ENCODE results near the gene SLC9A9. TPM values are rescaled to one million over a fixed set of nuclear protein-coding genes. Genes with fewer than 3 reads are reported as not detected.

Gene SLC9A9
- total RNA-seq, 4 donors from 2014 or later: 2.1 to 40.4 (median 7.2) TPM

- H3K4me1 ChIP-seq: peaks cover 0 to 6% (median 0%) of the 10 kb centered on the region in 4 donors
- H3K36me3 ChIP-seq: no peaks in the 10 kb centered on the region
- no peak for TF ChIP-seq POLR2A (IDR thresholded peaks at IDR 0.05)
- TF ChIP-seq CTCF (IDR thresholded peaks at IDR 0.05): no peak
- H3K27me3 ChIP-seq: no peaks in the 10 kb centered on the region
- no peak overlapping the region for H3K27ac ChIP-seq
- DNase-seq: no peak
- H3K4me3 ChIP-seq: no peak overlapping the region
- H3K9me3 ChIP-seq: no peaks in the 10 kb centered on the region
Observed at GRCh38 chr3:143309705-143310104, 538.6 kb downstream of the SLC9A9 start.

GRCh38 chr3:143307613-143308183 is 540.6 kb downstream of the SLC9A9 start:
- Histone ChIP-seq H3K36me3 (no peaks in the 10 kb centered on the region), H3K27ac (no peak overlapping the region), H3K9me3 (no peaks in the 10 kb centered on the region), H3K4me3 (no peak overlapping the region), H3K27me3 (no peaks in the 10 kb centered on the region), H3K4me1 (peaks cover 0 to 6% (median 0%) of the 10 kb centered on the region in 4 donors)
- DNase-seq: peak in 1 of 3 donors; percentile 47
- TF ChIP-seq CTCF (IDR thresholded peaks at IDR 0.05): no peak

GRCh38 chr3:143306407-143306806 is 541.9 kb downstream of the SLC9A9 start:
- H3K27me3 ChIP-seq: no peaks in the 10 kb centered on the region
- H3K4me3 ChIP-seq: no peak overlapping the region
- H3K4me1 ChIP-seq: peaks cover 0 to 6% (median 0%) of the 10 kb centered on the region in 4 donors
- no peaks in the 10 kb centered on the region for H3K9me3 ChIP-seq
- no peak overlapping the region for H3K27ac ChIP-seq
- H3K36me3 ChIP-seq: no peaks in the 10 kb centered on the region
- TF ChIP-seq POLR2A (IDR thresholded peaks at IDR 0.05) (no peak), CTCF (IDR thresholded peaks at IDR 0.05) (no peak)
- DNase-seq: peak in 2 of 3 donors; percentile 67 to 81

- H3K4me1 ChIP-seq: peaks cover 0 to 6% (median 0%) of the 10 kb centered on the region in 4 donors
- peak overlapping the region in 1 of 4 donors; percentile 21 for H3K27ac ChIP-seq
- peak in 1 of 3 donors; percentile 47 for DNase-seq
Observed at GRCh38 chr3:143302638-143303171, 545.6 kb downstream of the SLC9A9 start.

GRCh38 chr3:143301031-143301901 is 547.0 kb downstream of the SLC9A9 start:
- H3K27me3 ChIP-seq: no peaks in the 10 kb centered on the region
- H3K4me1 ChIP-seq: peaks cover 0 to 6% (median 0%) of the 10 kb centered on the region in 4 donors
- no peaks in the 10 kb centered on the region for H3K9me3 ChIP-seq
- no peak overlapping the region for H3K27ac ChIP-seq
- no peak overlapping the region for H3K4me3 ChIP-seq
- no peak for DNase-seq
- H3K36me3 ChIP-seq: no peaks in the 10 kb centered on the region
- no peak for TF ChIP-seq POLR2A (IDR thresholded peaks at IDR 0.05)
- TF ChIP-seq CTCF (IDR thresholded peaks at IDR 0.05): no peak

More at GRCh38 chr3:143302638-143303171, 545.6 kb downstream of the SLC9A9 start:
- Histone ChIP-seq H3K27me3 (no peaks in the 10 kb centered on the region), H3K4me3 (no peak overlapping the region), H3K9me3 (no peaks in the 10 kb centered on the region), H3K36me3 (no peaks in the 10 kb centered on the region)
- TF ChIP-seq POLR2A (IDR thresholded peaks at IDR 0.05): no peak
- no peak for TF ChIP-seq CTCF (IDR thresholded peaks at IDR 0.05)
